Measurements from ENCODE around the gene KIF6.

GRCh38 chr6:39543950-39544349, 181.3 kb downstream of the KIF6 start:
- TF ChIP-seq, protein P1, sequence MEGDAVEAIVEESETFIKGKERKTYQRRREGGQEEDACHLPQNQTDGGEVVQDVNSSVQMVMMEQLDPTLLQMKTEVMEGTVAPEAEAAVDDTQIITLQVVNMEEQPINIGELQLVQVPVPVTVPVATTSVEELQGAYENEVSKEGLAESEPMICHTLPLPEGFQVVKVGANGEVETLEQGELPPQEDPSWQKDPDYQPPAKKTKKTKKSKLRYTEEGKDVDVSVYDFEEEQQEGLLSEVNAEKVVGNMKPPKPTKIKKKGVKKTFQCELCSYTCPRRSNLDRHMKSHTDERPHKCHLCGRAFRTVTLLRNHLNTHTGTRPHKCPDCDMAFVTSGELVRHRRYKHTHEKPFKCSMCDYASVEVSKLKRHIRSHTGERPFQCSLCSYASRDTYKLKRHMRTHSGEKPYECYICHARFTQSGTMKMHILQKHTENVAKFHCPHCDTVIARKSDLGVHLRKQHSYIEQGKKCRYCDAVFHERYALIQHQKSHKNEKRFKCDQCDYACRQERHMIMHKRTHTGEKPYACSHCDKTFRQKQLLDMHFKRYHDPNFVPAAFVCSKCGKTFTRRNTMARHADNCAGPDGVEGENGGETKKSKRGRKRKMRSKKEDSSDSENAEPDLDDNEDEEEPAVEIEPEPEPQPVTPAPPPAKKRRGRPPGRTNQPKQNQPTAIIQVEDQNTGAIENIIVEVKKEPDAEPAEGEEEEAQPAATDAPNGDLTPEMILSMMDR (IDR thresholded peaks at IDR 0.05 in 4 of 5, conservative IDR thresholded peaks at IDR 0.05 in 1 of 5), result no peak
- no peak for TF ChIP-seq POLR2A (IDR thresholded peaks at IDR 0.05)

All from gastrocnemius medialis (tissue), 4 donors.